HG03571 (cell line): ENCODE measurements around the gene ELAVL4.
"Not testable (repeated sequence)": the region's sequence is repeated elsewhere in the genome, so short reads cannot be mapped to it uniquely, and the experiment has no call there.

Source experiments
- ATAC-seq: cut with Tn5 transposase; IDR thresholded peaks from one replicate; pipeline ENCODE4 v1.9.1; 2021; ENCODE audit not compliant: unreplicated experiment

ELAVL4 gene

GRCh38 chr1:50123071-50123470 lies 14.4 kb downstream of the ELAVL4 start:
- ATAC-seq = no peak

GRCh38 chr1:50126927-50127715 lies 18.4 kb downstream of the ELAVL4 start:
- no peak for ATAC-seq

GRCh38 chr1:50129201-50129600 lies 20.5 kb downstream of the ELAVL4 start:
- no peak for ATAC-seq

GRCh38 chr1:50132347-50132894 lies 23.7 kb downstream of the ELAVL4 start:
- no peak for ATAC-seq

GRCh38 chr1:50135716-50136115 lies 27.0 kb downstream of the ELAVL4 start:
- ATAC-seq = no peak

- ATAC-seq = no peak
These were observed 30.8 kb downstream of the ELAVL4 start for GRCh38 chr1:50139339-50140181.

GRCh38 chr1:50140182-50140447 lies 31.4 kb downstream of the ELAVL4 start:
- no peak for ATAC-seq

- no peak for ATAC-seq
These were observed 38.6 kb downstream of the ELAVL4 start for GRCh38 chr1:50147191-50147850.

GRCh38 chr1:50148142-50148923 lies 39.6 kb downstream of the ELAVL4 start:
- no peak for ATAC-seq

- no peak for ATAC-seq
These were observed 43.5 kb downstream of the ELAVL4 start for GRCh38 chr1:50152236-50152635.

- ATAC-seq = no peak
These were observed 46.8 kb downstream of the ELAVL4 start for GRCh38 chr1:50155541-50155940.

GRCh38 chr1:50156241-50157010 lies 47.7 kb downstream of the ELAVL4 start:
- ATAC-seq = no peak

- ATAC-seq = no peak
These were observed 48.7 kb downstream of the ELAVL4 start for GRCh38 chr1:50157306-50157941.

- no peak for ATAC-seq
These were observed 49.7 kb downstream of the ELAVL4 start for GRCh38 chr1:50158421-50158820.

- ATAC-seq = no peak
These were observed 55.0 kb downstream of the ELAVL4 start for GRCh38 chr1:50163680-50164079.

GRCh38 chr1:50166351-50166750 lies 57.6 kb downstream of the ELAVL4 start:
- not testable (repeated sequence) for ATAC-seq

- no peak for ATAC-seq
These were observed 63.6 kb downstream of the ELAVL4 start for GRCh38 chr1:50172299-50172698.

GRCh38 chr1:50174101-50174500 lies 65.4 kb downstream of the ELAVL4 start:
- no peak for ATAC-seq
